ENCODE results near the gene UBFD1. TPM values are rescaled to one million over a fixed set of nuclear protein-coding genes. Genes with fewer than 3 reads are reported as not detected.

Gene UBFD1
- total RNA-seq, 1 experiment from 2014 or later, result 98.2 TPM

- no TSS peak for BruUV-seq (replicated peaks)
- H3K4me1 ChIP-seq (replicated peaks; ENCODE audit: insufficient read depth), result peaks cover 3% of the 10 kb centered on the region; the same call in 1 of the 2 replicates
- H4K20me1 ChIP-seq (ENCODE audit: insufficient read depth), result peaks cover 48% of the 10 kb centered on the region
- intact Hi-C loops (cut with micrococcal nuclease; ENCODE audit: unreplicated experiment), result no loop called here
- H3K27me3 ChIP-seq (ENCODE audit: insufficient read depth, low read depth), result no peaks in the 10 kb centered on the region
- no peak overlapping the region for H2AFZ ChIP-seq
- ChIA-PET CTCF (interaction anchor here (0.6 kb wide), 1 partner anchor 48 kb away, joined by 6 read pairs; no protein-coding TSS in a partner anchor), POLR2A (ENCODE audit: unreplicated experiment) (no interaction called here)
- H3K4me3 ChIP-seq, result no peak overlapping the region; the same call in 1 of the 2 replicates
- peaks cover 57% of the 10 kb centered on the region for H3K79me2 ChIP-seq (ENCODE audit: low read depth)
- H3K4me2 ChIP-seq, result peak overlapping the region; percentile 93
- TF ChIP-seq CTCF (conservative IDR thresholded peaks at IDR 0.05) (no peak), EZH2 (IDR thresholded peaks at IDR 0.05; ENCODE audit: low read depth) (no peak)
- H3K9me2 ChIP-seq (ENCODE audit: insufficient read depth), result no peaks in the 10 kb centered on the region
- H3K27ac ChIP-seq, result no peak overlapping the region
- H3F3A ChIP-seq (ENCODE audit: insufficient read depth, low read depth), result no peaks in the 10 kb centered on the region
- peaks cover 13% of the 10 kb centered on the region for H3K36me3 ChIP-seq (ENCODE audit: low read depth)
- no peak for DNase-seq
- no peaks in the 10 kb centered on the region for H3K9me3 ChIP-seq (ENCODE audit: insufficient read depth, low read depth)
These were observed 36.7 kb downstream of the UBFD1 start for GRCh38 chr16:23594186-23594585.

- no peak for DNase-seq
- ChIA-PET CTCF (no interaction called here), POLR2A (ENCODE audit: unreplicated experiment) (interaction anchor here (0.6 kb wide), 1 partner anchor 20 kb away, joined by 5 read pairs; no protein-coding TSS in a partner anchor)
- Histone ChIP-seq H3K27me3 (ENCODE audit: insufficient read depth, low read depth) (no peaks in the 10 kb centered on the region), H3K4me3 (peak overlapping the region; percentile 96), H3K4me1 (replicated peaks; ENCODE audit: insufficient read depth) (peaks cover 3% of the 10 kb centered on the region; the same call in 1 of the 2 replicates), H3K9me3 (ENCODE audit: insufficient read depth, low read depth) (no peaks in the 10 kb centered on the region), H4K20me1 (ENCODE audit: insufficient read depth) (peaks cover 39% of the 10 kb centered on the region), H3F3A (ENCODE audit: insufficient read depth, low read depth) (no peaks in the 10 kb centered on the region), H3K27ac (peak overlapping the region; percentile 22), H3K4me2 (peak overlapping the region; percentile 93), H3K9me2 (ENCODE audit: insufficient read depth) (no peaks in the 10 kb centered on the region), H3K36me3 (ENCODE audit: low read depth) (peaks cover 13% of the 10 kb centered on the region), H3K79me2 (ENCODE audit: low read depth) (peaks cover 52% of the 10 kb centered on the region), H2AFZ (peak overlapping the region; percentile 93)
- BruUV-seq (replicated peaks), result TSS peak; percentile 26
- intact Hi-C loops (cut with micrococcal nuclease; ENCODE audit: unreplicated experiment), result loop anchor here (5.0 kb wide), 1 partner anchor 47 kb away; the partner anchor contains the start of genes DCTN5 and PALB2
- TF ChIP-seq CTCF (conservative IDR thresholded peaks at IDR 0.05) (no peak), EZH2 (IDR thresholded peaks at IDR 0.05; ENCODE audit: low read depth) (no peak)
These were observed 37.9 kb downstream of the UBFD1 start for GRCh38 chr16:23595246-23595950.

- no TSS peak for BruUV-seq (replicated peaks)
- DNase-seq, result peak; percentile 78 to 92
- Histone ChIP-seq H3K4me3 (peak within 1 kb of the TSS; percentile 96), H3K36me3 (ENCODE audit: low read depth) (peaks cover 13% of the 10 kb centered on the region; the same call in 1 of the 2 replicates), H4K20me1 (ENCODE audit: insufficient read depth) (peaks cover 34% of the 10 kb centered on the region), H3K9me2 (ENCODE audit: insufficient read depth) (no peaks in the 10 kb centered on the region), H3K4me1 (replicated peaks; ENCODE audit: insufficient read depth) (peaks cover 3% of the 10 kb centered on the region; the same call in 1 of the 2 replicates), H3K9me3 (ENCODE audit: insufficient read depth, low read depth) (no peaks in the 10 kb centered on the region), H3K79me2 (ENCODE audit: low read depth) (peaks cover 48% of the 10 kb centered on the region), H3F3A (ENCODE audit: insufficient read depth, low read depth) (no peaks in the 10 kb centered on the region), H3K27me3 (ENCODE audit: insufficient read depth, low read depth) (no peaks in the 10 kb centered on the region), H3K27ac (peak within 1 kb of the TSS; percentile 22), H3K4me2 (peak within 1 kb of the TSS; percentile 93), H2AFZ (peak within 1 kb of the TSS; percentile 93)
- ChIA-PET CTCF (interaction anchor here (0.7 to 1.4 kb wide), 2 partner anchors 56 to 234 kb away, joined by 4 to 8 read pairs; no protein-coding TSS in a partner anchor), POLR2A (ENCODE audit: unreplicated experiment) (interaction anchor here (0.7 kb wide), 1 partner anchor 96 kb away, joined by 8 read pairs; no protein-coding TSS in a partner anchor)
- TF ChIP-seq CTCF (conservative IDR thresholded peaks at IDR 0.05), result peak; percentile 87
- TF ChIP-seq EZH2 (IDR thresholded peaks at IDR 0.05; ENCODE audit: low read depth), result no peak
- intact Hi-C loops (cut with micrococcal nuclease; ENCODE audit: unreplicated experiment), result loop anchor here (5.0 kb wide), 1 partner anchor 46 kb away; the partner anchor contains the start of genes DCTN5 and PALB2
These were observed 38.6 kb downstream of the UBFD1 start, which contains the start of gene NDUFAB1 for GRCh38 chr16:23595951-23596720. Gene NDUFAB1 (minus strand): TSS chr16:23596316. CDS start chr16:23596290, 26 bp downstream.

Measured in PC-9 (cell line).